Ovary (tissue), 3 donors: Measurements from ENCODE around the gene KAT8.

Source experiments
- CTCF ChIP-seq, 3 donors: fragments of 450-650 bp in 2 of 3; fragments of 200-600 bp in 1 of 3; IDR thresholded peaks; one replicate each; pipeline versions ENCODE4 v1.5.1 to v1.8.0; 2016 to 2022; ENCODE audit warnings: antibody characterized with exemption in 3 of 3, mild to moderate bottlenecking in 1 of 3
- POLR2A ChIP-seq: fragments of 450-650 bp; IDR thresholded peaks from one replicate; pipeline ENCODE4 v1.6.1; 2017; ENCODE audit warnings: antibody characterized with exemption, mild to moderate bottlenecking, moderate library complexity
- donor health status: DM: no; HTN: no; CAD: no.

- TF ChIP-seq POLR2A (no peak), CTCF (IDR thresholded peaks at IDR 0.05) (no peak)
Measured at GRCh38 chr16:31149894-31150890, 32.7 kb downstream of the KAT8 start, which contains the start of gene PRSS36.
